Motor neuron (in vitro differentiated cells): Measurements from ENCODE around the gene MYO7B. TPM values are rescaled to one million over a fixed set of nuclear protein-coding genes. Genes with fewer than 3 reads are reported as not detected.

Source experiments
- ATAC-seq, 8 experiments: fragments of 200-7000 bp; cut with Tn5 transposase; replicated peaks in 6 of 8; 2 replicates each; pipeline ENCODE4 v1.8.0; 2021; ENCODE audit warnings: mild to moderate bottlenecking in 8 of 8, moderate library complexity in 8 of 8
- H3K27ac ChIP-seq, 2 donors: fragments of 250-450 bp; sonication (Bioruptor Pico); 2 replicates each; pipeline ENCODE4 v1.9.0; 2021; ENCODE audit warnings: antibody characterized with exemption in 2 of 2, mild to moderate bottlenecking in 2 of 2, moderate library complexity in 1 of 2
- H3K4me1 ChIP-seq, 2 donors: fragments of 250-450 bp; sonication (Bioruptor Pico); replicated peaks in 1 of 2; 2 replicates each; pipeline ENCODE4 v1.6.1; 2021; ENCODE audit warnings: antibody characterized with exemption in 2 of 2, mild to moderate bottlenecking in 2 of 2, moderate library complexity in 1 of 2
- H3K4me3 ChIP-seq, 5 donors: fragments of 250-450 bp; sonication (Bioruptor Pico); 2 replicates each; pipeline ENCODE4 v1.9.0; 2021; ENCODE audit warnings: antibody characterized with exemption in 5 of 5, mild to moderate bottlenecking in 5 of 5, moderate library complexity in 4 of 5
- WGBS, 10 experiments: fragments of 450-650 bp; shearing (Covaris generic); methylation state at CpG; one replicate each; pipeline ENCODE4 v1.0.0; 2022; 5-methylcytosine and 5-hydroxymethylcytosine counted together
- in situ Hi-C, 9 experiments: fragments of 400-800 bp; cut with MboI; loops; one replicate each; pipeline ENCODE4 v1.15.0; 2021; ENCODE audit warnings: low sequenced_read_pairs in 9 of 9, low pct_unique_long_range_greater_than_20kb in 2 of 9; ENCODE audit not compliant: unreplicated experiment in 9 of 9
- total RNA-seq, 8 experiments: library from RNA; unstranded; fragments of 300-600 nt; gene quantifications; 2 replicates each; pipeline versions ENCODE4 v1.2.3 to v1.2.4, GENCODE V29; 2022

MYO7B gene
- total RNA-seq, 8 experiments from 2014 or later: 0.08 to 1.1 (median 0.36) TPM; not detected in 2

DNA sequence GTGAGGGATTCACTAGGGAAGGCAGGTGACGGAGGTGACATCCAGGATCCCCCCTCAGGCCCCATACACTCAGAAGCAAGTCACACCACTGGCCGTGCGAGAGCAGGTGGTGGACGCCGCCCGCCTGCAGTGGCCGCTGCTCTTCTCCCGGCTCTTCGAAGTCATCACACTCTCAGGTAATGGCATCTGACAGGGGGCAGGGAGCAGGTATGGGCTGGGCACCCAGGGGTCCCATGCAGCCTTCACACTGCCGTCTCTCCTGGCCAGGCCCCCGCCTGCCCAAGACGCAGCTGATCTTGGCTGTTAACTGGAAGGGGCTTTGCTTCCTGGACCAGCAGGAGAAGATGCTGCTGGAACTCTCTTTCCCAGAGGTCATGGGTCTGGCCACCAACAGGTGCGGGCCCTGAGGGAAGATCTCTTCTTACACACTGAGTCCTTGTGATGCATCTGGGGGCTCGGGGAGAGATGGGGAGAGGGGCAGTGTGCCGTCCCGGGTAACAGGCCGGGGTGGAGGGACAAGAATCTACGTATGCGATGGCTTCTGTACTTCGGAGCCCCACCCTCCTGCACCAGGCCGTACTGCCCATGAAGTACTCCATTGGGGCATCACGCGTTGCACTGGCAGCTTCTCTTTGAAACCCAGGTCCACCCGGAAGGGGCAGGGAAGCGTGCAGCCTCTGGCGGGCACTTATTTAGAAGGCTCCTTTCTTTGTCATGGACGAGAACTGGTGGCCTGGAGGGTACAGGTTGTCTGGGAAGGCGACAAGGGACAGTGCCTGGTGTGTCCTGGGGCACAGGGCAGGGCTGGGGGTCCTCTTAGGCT is 91.6 kb downstream of the MYO7B start:
- no peaks in the 10 kb centered on the region for H3K4me1 ChIP-seq
- in situ Hi-C loops: no loop called here
- no peak overlapping the region for H3K4me3 ChIP-seq
- H3K27ac ChIP-seq: no peak overlapping the region
- ATAC-seq: no peak
- whole genome bisulfite sequencing, 10 experiments: 70 to 80% methylated on average over 2 to 4 of the region's 28 CpGs; no CpG with 5 or more reads in 8 of the 10 experiments

DNA sequence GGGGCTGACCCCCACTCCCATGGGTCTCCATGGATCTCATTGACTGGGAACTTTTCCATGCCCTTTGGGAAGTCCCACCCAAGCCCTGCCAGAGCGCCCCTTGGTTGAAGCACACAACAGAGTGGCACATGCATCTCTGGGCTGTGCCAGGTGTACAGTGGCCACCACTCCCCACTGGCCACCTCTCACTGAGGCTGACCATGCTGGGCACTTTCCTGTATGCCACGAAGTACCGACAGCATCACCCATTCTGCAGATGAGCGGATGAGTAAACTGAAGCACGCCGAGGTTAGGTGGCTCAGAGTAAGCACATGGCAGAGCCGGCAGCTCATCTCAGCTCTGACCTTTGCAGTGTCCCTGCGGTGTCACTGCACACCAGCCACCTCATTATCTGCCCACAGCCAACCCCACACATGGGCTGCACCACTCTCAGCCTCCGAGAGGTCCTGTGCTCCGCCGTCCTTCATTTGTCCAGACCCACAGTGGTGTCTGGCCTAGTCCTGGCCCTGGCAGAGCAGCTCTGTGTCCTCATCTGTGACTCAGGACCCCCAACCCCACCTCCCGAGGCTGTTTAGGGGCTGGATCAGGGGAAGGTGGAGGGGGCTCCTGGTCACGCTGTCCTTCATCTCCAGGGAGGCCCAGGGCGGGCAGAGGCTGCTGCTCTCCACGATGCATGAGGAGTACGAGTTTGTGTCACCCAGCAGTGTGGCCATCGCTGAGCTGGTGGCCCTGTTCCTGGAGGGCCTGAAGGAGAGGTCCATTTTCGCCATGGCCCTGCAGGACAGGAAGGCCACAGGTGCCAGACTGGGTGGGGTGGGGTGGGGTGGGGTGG is 92.5 kb downstream of the MYO7B start:
- in situ Hi-C loops: no loop called here
- WGBS, 10 experiments: 63% methylated on average over 3 of the region's 18 CpGs; no CpG with 5 or more reads in 9 of the 10 experiments
- Histone ChIP-seq H3K4me1 (no peaks in the 10 kb centered on the region), H3K4me3 (no peak overlapping the region), H3K27ac (no peak overlapping the region)
- ATAC-seq: no peak

DNA sequence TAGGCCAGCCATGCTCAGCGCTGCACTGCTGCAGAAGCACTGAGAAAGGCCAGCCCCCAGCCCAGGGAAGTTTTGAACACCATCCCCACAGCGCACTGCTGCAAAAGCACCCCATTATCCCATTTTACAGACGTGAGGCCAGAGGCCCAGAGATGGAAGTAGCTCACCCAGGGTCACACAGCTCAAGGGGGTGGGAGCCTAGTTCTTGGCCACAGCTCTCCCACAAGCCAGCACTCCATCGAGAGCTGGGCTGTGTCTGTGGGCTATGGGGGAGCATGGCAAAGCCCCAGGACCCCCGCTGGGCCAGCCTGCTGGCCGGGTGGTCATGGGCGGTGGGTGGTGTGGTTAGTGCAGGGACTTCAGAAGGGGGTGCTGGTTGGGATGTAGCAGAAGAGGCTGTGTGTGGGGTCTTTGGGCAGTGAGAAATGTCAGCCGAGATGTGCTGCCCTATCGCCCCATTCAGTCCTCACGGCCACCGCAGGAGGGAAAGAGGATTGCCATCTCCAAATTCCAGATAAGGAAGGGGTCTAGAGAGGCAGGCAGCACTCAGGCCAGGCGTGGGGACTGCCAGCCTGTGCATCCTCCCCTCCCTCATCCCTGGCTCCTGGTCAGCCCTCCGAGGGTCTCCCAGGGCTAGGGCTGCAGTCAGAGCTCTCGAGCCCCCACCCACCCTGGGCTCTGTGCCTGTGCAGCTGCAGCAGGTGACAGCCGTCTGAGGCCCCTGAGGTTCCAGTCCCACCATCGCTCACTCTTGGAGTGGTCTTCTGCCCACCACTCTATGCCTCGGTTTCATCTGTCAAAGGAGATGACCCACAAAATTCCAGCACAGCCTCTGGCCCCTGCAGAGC is 93.5 kb downstream of the MYO7B start:
- Histone ChIP-seq H3K4me1 (no peaks in the 10 kb centered on the region), H3K4me3 (no peak overlapping the region), H3K27ac (no peak overlapping the region)
- ATAC-seq: no peak
- WGBS, 10 experiments: 49 to 100% (median 63%) methylated on average over 1 to 4 of the region's 17 CpGs; no CpG with 5 or more reads in 5 of the 10 experiments
- in situ Hi-C loops: no loop called here

DNA sequence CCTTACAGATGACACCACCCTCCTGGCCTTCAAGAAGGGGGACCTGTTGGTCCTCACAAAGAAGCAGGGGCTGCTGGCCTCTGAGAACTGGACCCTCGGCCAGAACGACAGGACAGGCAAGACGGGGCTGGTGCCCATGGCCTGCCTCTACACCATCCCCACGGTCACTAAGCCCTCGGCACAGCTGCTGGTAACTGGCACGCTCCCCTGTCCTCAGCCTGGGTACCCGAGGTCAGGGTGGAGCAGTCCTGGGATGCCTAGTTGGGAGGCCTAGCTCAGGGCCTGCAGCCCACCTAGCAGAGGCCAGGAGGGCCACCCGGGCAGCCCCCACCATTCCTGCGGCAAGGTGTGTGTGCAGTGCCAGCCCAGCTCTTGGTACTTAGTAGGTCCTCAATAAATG is 94.2 kb downstream of the MYO7B start:
- ATAC-seq: no peak
- Histone ChIP-seq H3K4me3 (no peak overlapping the region), H3K27ac (no peak overlapping the region), H3K4me1 (no peaks in the 10 kb centered on the region)
- 90 to 100% methylated on average over 1 to 2 of the region's 9 CpGs; no CpG with 5 or more reads in 8 of the 10 experiments for WGBS, 10 experiments
- in situ Hi-C loops: no loop called here

DNA sequence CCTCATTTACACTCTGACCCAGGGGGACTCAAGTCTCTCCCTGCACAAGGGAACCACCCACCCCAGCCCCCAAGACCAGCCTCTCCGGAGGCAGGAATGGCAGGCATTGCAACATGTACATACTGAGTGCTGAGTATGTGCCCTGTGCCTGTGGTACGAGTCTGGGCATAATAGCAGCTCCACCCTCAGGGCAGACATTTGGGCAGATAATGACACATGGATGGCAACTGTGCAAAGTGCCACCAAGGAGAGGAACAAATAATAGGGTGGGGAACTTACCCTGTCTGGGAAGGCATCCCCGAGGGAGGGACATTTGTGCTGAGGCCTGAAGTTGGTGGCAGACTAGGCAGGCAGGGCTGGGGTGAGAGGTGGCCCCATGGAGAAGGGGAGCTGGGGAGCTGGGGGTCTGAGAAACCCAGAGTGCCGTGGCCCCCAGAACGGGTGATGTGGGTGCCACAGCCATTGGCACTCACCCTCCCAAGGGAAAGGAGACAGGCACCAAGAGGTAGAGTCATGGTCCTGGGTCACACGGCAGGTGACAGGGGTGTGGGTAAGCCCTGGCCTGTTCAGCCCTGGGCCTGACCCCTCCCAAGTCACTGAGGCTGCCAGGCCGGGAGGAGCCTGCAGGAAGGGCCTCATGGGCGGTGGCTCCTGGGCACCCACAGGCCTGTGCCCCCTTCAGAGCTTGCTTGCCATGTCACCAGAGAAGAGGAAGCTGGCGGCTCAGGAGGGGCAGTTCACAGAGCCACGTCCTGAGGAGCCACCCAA is 94.8 kb downstream of the MYO7B start:
- no peaks in the 10 kb centered on the region for H3K4me1 ChIP-seq
- H3K4me3 ChIP-seq: no peak overlapping the region
- in situ Hi-C loops: no loop called here
- ATAC-seq: peak in 1 of 8 experiments; percentile 22
- WGBS, 10 experiments: 70 to 80% methylated on average over 1 to 2 of the region's 10 CpGs; no CpG with 5 or more reads in 8 of the 10 experiments
- H3K27ac ChIP-seq: no peak overlapping the region

DNA sequence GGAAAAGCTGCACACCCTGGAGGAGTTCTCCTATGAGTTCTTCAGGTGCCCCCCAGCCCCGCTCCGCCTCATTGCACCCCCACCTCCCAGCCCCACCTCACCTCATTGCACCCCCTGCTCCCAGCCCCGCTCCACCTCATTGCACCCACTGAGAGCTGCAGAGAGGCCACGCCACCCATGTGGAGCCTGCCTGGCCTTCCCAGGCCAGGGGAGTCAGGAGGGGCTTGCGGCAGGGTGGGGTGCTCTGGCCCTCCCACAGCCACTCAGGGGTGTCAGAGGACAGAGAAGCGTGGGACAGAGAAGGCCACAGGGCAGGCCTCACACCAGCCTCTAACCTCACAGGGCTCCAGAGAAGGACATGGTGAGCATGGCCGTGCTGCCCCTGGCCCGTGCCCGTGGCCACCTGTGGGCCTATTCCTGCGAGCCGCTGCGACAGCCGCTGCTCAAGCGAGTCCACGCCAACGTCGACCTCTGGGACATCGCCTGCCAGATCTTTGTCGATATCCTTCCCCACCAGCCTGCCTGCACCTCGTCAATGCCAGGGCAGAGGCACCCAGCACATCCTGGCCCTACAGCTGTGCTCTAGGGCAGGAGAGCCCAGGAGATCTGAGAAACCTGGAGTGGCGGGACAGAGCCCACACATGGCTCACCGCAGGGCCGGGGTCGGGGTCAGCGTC is 95.5 kb downstream of the MYO7B start:
- Histone ChIP-seq H3K4me1 (no peaks in the 10 kb centered on the region), H3K27ac (no peak overlapping the region), H3K4me3 (no peak overlapping the region)
- ATAC-seq: no peak
- in situ Hi-C loops: no loop called here
- WGBS, 10 experiments: 67 to 100% (median 85%) methylated on average over 2 to 4 of the region's 25 CpGs; no CpG with 5 or more reads in 5 of the 10 experiments

DNA sequence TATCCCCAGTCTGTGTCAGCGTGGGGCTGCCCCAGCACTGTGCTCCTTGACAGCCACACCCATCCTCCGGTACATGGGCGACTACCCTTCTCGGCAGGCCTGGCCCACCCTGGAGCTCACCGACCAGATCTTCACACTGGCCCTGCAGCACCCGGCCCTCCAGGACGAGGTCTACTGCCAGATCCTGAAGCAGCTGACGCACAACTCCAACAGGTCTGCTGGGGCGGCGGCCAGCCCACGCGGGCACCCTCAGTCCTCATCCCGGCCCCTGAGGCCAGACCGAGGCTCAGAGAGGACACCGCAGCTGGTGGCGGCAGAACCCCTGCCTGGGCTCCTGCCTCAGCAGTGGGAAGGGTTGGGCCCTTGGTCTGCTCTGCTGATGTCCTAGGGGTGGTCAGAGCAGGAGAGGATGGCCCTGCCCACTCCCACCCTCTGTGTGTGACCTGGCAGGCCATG is 96.1 kb downstream of the MYO7B start:
- 87 to 100% (median 93%) methylated on average over 1 to 4 of the region's 16 CpGs; no CpG with 5 or more reads in 6 of the 10 experiments for WGBS, 10 experiments
- Histone ChIP-seq H3K27ac (no peak overlapping the region), H3K4me3 (no peak overlapping the region), H3K4me1 (no peaks in the 10 kb centered on the region)
- no peak for ATAC-seq
- in situ Hi-C loops: no loop called here

DNA sequence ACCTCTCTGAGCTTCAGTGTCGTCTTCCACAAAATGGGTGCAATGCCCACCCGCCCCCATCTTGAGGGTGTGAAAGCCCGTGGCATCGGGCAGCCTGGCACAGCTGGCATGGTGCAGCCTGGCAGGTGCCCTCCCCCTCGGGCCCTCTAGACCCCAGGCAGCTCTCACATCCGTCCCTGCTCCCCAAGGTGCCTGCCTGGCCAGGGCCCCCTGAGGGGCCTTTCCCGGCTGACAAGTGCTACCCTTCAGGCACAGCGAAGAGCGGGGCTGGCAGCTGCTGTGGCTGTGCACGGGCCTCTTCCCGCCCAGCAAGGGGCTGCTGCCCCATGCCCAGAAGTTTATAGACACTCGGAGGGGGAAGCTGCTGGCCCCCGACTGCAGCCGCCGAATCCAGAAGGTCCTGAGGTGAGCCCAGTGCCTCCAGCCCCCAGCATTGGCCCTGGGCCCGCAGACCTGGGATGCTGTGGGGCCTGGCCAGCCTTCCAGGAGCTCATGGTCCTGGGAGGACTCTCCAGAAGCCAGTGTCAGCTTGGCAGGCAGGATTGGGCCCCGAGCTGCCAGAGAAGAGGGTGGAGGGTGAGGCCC is 96.6 kb downstream of the MYO7B start:
- in situ Hi-C loops: no loop called here
- H3K27ac ChIP-seq: no peak overlapping the region
- H3K4me3 ChIP-seq: no peak overlapping the region
- 60 to 100% (median 80%) methylated on average over 1 to 7 of the region's 17 CpGs; no CpG with 5 or more reads in 6 of the 10 experiments for WGBS, 10 experiments
- peaks cover under 1% of the 10 kb centered on the region in 2 donors for H3K4me1 ChIP-seq
- no peak for ATAC-seq

DNA sequence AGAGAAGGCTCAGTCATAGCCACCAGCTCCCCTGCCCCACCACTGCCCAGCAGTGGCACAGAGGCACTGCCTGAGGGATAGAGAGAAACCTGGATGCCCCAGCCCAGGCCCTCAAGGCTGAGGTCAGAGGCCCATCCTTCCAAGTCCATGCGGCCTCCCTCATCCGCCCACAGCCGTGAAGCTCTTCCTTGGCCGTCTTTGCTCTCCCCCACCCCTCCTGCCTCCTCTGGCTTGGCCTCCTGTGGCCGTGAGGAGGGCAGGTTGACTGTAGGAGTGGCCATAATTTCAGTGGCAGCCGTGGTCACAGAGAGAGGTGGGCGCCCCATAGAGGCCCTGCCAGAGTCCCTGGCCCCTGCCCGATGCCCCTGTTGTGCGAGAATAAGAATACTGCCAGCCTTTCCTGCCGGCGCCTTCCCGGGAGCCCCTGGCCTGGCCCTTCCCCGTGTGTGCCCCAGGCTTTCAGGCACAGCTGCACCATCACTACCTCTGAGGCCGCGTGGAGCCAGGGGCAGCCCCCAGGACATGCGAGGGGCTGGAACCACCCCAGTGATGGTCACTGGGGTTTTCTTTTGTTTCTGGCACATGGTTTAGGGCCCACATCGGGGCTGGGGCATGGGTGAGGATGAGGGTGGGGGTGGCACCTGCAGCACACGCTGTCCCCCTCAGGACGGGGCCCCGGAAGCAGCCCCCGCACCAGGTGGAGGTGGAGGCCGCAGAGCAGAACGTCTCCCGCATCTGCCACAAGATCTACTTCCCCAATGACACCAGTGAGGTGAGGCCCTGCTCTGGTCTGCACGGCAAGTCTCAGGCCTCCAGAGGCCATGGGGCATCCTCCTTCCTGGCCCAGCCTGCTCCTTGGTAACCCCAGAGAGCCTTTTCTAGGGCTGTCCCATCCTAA is 97.4 kb downstream of the MYO7B start:
- H3K4me1 ChIP-seq: peaks cover 8% of the 10 kb centered on the region in 2 donors
- no peak for ATAC-seq
- in situ Hi-C loops: no loop called here
- WGBS, 10 experiments: 75 to 100% methylated on average over 1 to 2 of the region's 25 CpGs; no CpG with 5 or more reads in 8 of the 10 experiments
- H3K27ac ChIP-seq: no peak overlapping the region
- no peak overlapping the region for H3K4me3 ChIP-seq

DNA sequence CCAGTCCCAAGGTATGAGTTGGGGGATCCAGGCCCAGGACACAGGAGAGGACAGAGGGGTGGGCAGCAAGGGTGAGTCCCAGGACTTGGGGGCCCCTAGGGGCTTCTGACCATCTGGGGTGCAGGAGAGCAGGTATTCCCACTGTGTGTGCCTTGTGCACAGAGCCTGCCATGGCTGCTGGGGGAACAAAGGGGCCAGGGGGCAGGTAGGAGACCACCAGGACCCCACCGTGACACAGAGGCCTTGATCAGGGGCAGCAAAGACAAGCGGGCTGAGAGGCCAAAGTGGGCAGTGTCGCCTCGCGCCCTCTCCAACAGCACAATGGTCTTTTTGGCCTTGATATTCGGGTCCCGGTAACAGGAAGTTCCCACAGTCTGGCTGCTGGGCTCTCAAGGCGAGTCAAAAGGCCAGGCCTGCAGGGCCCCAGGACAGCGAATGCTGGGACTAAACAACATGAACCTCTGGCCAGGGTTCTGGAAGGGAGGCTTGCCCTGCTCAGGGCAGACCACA is 98.1 kb downstream of the MYO7B start:
- in situ Hi-C loops: no loop called here
- Histone ChIP-seq H3K4me3 (no peak overlapping the region), H3K27ac (no peak overlapping the region), H3K4me1 (peaks cover 10 to 11% of the 10 kb centered on the region in 2 donors)
- ATAC-seq: no peak
- WGBS, 10 experiments: 80 to 100% (median 100%) methylated on average over 1 of the region's 9 CpGs; no CpG with 5 or more reads in 7 of the 10 experiments
